NT2/D1 (cell line): ENCODE results near the gene CROCC2.

ENCODE experiments used
- DNase-seq: peaks from one replicate; pipeline ENCODE4 v3.0.0-alpha.2; 2011; ENCODE audit warnings: low read depth, low spot score
- H3K27me3 ChIP-seq: 2 replicates; pipeline ENCODE4 v1.6.0; 2011; ENCODE audit warnings: mild to moderate bottlenecking; ENCODE audit not compliant: insufficient read length, insufficient read depth
- H3K36me3 ChIP-seq: 2 replicates; pipeline ENCODE4 v1.6.1; 2011; ENCODE audit warnings: mild to moderate bottlenecking, low read length, mixed read lengths; ENCODE audit not compliant: insufficient read depth, insufficient read length
- H3K4me1 ChIP-seq: 2 replicates; pipeline ENCODE4 v1.5.1; 2011; ENCODE audit not compliant: insufficient read depth, insufficient read length
- H3K4me3 ChIP-seq: 2 replicates; pipeline ENCODE4 v1.5.1; 2011; ENCODE audit warnings: low read depth; ENCODE audit not compliant: insufficient read length
- H3K9ac ChIP-seq: 2 replicates; pipeline ENCODE4 v1.6.0; 2011; ENCODE audit warnings: low read depth; ENCODE audit not compliant: insufficient read length
- H3K9me3 ChIP-seq: 2 replicates; pipeline ENCODE4 v1.5.1; 2011; ENCODE audit warnings: mild to moderate bottlenecking, low read length; ENCODE audit not compliant: insufficient read depth
- SUZ12 ChIP-seq: IDR thresholded peaks from 2 replicates; pipeline ENCODE4 v1.6.1; 2011; ENCODE audit not compliant: insufficient read length, insufficient read depth; ENCODE audit errors: extremely low read depth
- YY1 ChIP-seq: IDR thresholded peaks from 2 replicates; pipeline ENCODE4 v1.6.1; 2011; ENCODE audit not compliant: insufficient read length, insufficient read depth
- ZNF274 ChIP-seq: IDR thresholded peaks from 2 replicates; pipeline ENCODE4 v1.6.1; 2011; ENCODE audit warnings: mild to moderate bottlenecking, low read depth, low read length

The CROCC2 gene

GRCh38 chr2:240993446-240994170, 87.5 kb downstream of the CROCC2 start:
- peaks cover 10% of the 10 kb centered on the region for H3K27me3 ChIP-seq
- H3K4me1 ChIP-seq = peaks cover 33% of the 10 kb centered on the region
- no peaks in the 10 kb centered on the region for H3K36me3 ChIP-seq
- H3K9me3 ChIP-seq = peaks cover 14% of the 10 kb centered on the region
- no peak for TF ChIP-seq SUZ12
- TF ChIP-seq YY1 = no peak
- no peak for TF ChIP-seq ZNF274
- no peak overlapping the region for H3K4me3 ChIP-seq
- no peak for DNase-seq
- peak overlapping the region; percentile 10 for H3K9ac ChIP-seq

GRCh38 chr2:240994171-240994896, 88.2 kb downstream of the CROCC2 start:
- H3K4me3 ChIP-seq = no peak overlapping the region
- H3K27me3 ChIP-seq = peaks cover 13% of the 10 kb centered on the region
- H3K36me3 ChIP-seq = no peaks in the 10 kb centered on the region
- DNase-seq = no peak
- TF ChIP-seq ZNF274 (no peak), SUZ12 (no peak), YY1 (no peak)
- peaks cover 7% of the 10 kb centered on the region; the same call in 1 of the 2 replicates for H3K9me3 ChIP-seq
- H3K4me1 ChIP-seq = peaks cover 33% of the 10 kb centered on the region
- peak overlapping the region; percentile 10 for H3K9ac ChIP-seq

GRCh38 chr2:240995041-240996021, 89.2 kb downstream of the CROCC2 start:
- H3K9ac ChIP-seq = no peak overlapping the region
- H3K36me3 ChIP-seq = no peaks in the 10 kb centered on the region
- H3K9me3 ChIP-seq = no peaks in the 10 kb centered on the region
- H3K27me3 ChIP-seq = peaks cover 22% of the 10 kb centered on the region
- H3K4me3 ChIP-seq = no peak overlapping the region
- peaks cover 39% of the 10 kb centered on the region for H3K4me1 ChIP-seq
- TF ChIP-seq SUZ12 (no peak), YY1 (no peak), ZNF274 (no peak)
- no peak for DNase-seq

DNA sequence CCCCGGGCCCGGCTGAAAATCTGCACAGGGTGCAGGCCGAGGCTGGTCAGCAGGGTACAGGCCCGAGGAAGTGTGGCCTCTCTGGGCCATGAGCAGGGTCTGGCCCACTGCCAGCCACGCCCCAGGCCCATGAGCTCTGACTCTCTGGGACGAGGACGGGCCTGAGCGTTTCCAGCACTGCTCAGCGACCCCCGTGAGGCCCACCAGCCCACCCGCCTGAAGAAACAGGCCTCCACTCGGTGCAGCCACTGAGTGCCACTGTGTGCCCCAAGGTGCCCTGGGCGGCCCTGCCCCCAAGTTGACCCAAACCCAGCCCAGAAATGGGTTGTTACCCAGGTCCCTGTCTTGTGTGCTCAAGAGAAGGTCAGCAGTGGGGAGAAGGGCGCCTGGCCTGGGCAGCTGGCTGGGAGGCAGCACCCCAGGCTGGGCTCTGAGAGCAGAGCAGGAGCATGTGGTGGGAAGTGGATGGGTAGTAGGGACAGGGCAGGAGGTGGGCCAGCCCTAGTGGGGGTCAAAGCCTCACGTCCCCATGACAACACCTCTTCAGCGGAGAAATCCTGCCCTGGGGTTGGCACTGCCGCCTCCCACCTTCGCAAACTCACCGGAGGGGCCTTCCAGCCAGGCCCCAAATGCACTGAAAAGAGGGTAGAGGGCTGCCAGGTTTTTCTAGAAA, 90.2 kb downstream of the CROCC2 start:
- H3K4me3 ChIP-seq = no peak overlapping the region
- no peaks in the 10 kb centered on the region for H3K9me3 ChIP-seq
- H3K4me1 ChIP-seq = peaks cover 37% of the 10 kb centered on the region
- H3K27me3 ChIP-seq = peaks cover 32% of the 10 kb centered on the region
- H3K9ac ChIP-seq = peak overlapping the region; percentile 47
- no peaks in the 10 kb centered on the region for H3K36me3 ChIP-seq
- no peak for TF ChIP-seq ZNF274
- no peak for TF ChIP-seq YY1
- TF ChIP-seq SUZ12 = no peak
- no peak for DNase-seq

DNA sequence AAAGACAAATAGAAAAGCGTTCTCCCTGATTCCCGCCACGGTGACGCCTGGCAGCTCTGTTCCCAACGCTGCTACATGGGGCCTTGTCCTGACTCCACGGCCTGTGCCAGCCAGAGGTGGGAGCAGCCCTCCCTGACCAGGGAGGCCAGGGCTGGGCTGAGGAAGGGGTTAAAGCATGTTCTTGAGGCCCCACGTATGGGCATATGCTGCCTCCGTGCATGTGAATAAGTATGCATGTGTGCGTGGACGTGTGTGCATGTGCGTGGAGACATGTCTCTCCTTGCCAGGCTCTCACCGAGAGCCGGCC, 90.7 kb downstream of the CROCC2 start:
- H3K4me3 ChIP-seq = no peak overlapping the region
- no peak for DNase-seq
- no peak overlapping the region for H3K9ac ChIP-seq
- H3K9me3 ChIP-seq = no peaks in the 10 kb centered on the region
- H3K36me3 ChIP-seq = no peaks in the 10 kb centered on the region
- H3K27me3 ChIP-seq = peaks cover 37% of the 10 kb centered on the region
- TF ChIP-seq SUZ12 = no peak
- no peak for TF ChIP-seq ZNF274
- TF ChIP-seq YY1 = no peak
- peaks cover 34% of the 10 kb centered on the region for H3K4me1 ChIP-seq

GRCh38 chr2:240997141-240997855, 91.2 kb downstream of the CROCC2 start:
- Histone ChIP-seq H3K36me3 (no peaks in the 10 kb centered on the region), H3K9ac (peak overlapping the region; percentile 85), H3K4me1 (peaks cover 31% of the 10 kb centered on the region), H3K4me3 (no peak overlapping the region), H3K9me3 (no peaks in the 10 kb centered on the region), H3K27me3 (peaks cover 40% of the 10 kb centered on the region)
- TF ChIP-seq SUZ12 = no peak
- no peak for DNase-seq
